Epidermal melanocyte (primary cell): Measurements from ENCODE around the gene MED23.

Experiments used
- DNase-seq: peaks from one replicate; pipeline ENCODE4 v3.0.0; 2011; ENCODE audit warnings: low spot score; ENCODE audit not compliant: insufficient read length

MED23 gene

GRCh38 chr6:131640100-131640499 lies 12.1 kb upstream of the MED23 start:
- no peak for DNase-seq

GRCh38 chr6:131638013-131638412 lies 10.0 kb upstream of the MED23 start:
- DNase-seq = no peak

GRCh38 chr6:131636880-131637792 lies 9.1 kb upstream of the MED23 start, which contains the start of gene ENPP3:
Gene ENPP3, plus strand, starts transcription at chr6:131637302. Its CDS starts 83 bp downstream, at chr6:131637385.
- DNase-seq = no peak

- no peak for DNase-seq
Observed at GRCh38 chr6:131635384-131636340, 7.6 kb upstream of the MED23 start.

GRCh38 chr6:131631625-131632289 lies 3.7 kb upstream of the MED23 start:
- DNase-seq = no peak

GRCh38 chr6:131629651-131630050 lies 1.6 kb upstream of the MED23 start:
- no peak for DNase-seq

- DNase-seq = no peak
Observed at GRCh38 chr6:131628726-131629125, 684 bp upstream of the MED23 start.

- DNase-seq = no peak
Observed at GRCh38 chr6:131615275-131615674, 12.8 kb downstream of the MED23 start.

GRCh38 chr6:131613296-131613925 lies 14.6 kb downstream of the MED23 start:
- DNase-seq = no peak

- no peak for DNase-seq
Observed at GRCh38 chr6:131602781-131603312, 25.2 kb downstream of the MED23 start.

GRCh38 chr6:131600716-131601115 lies 27.3 kb downstream of the MED23 start:
- no peak for DNase-seq

GRCh38 chr6:131597446-131597845 lies 30.6 kb downstream of the MED23 start:
- no peak for DNase-seq

- no peak for DNase-seq
Observed at GRCh38 chr6:131594074-131594473, 34.0 kb downstream of the MED23 start.

GRCh38 chr6:131592935-131593334 lies 35.1 kb downstream of the MED23 start:
- DNase-seq = no peak

- DNase-seq = no peak
Observed at GRCh38 chr6:131588643-131589042, 39.4 kb downstream of the MED23 start.

- DNase-seq = no peak
Observed at GRCh38 chr6:131587909-131588308, 40.1 kb downstream of the MED23 start.

GRCh38 chr6:131586543-131586942 lies 41.5 kb downstream of the MED23 start:
- DNase-seq = no peak

GRCh38 chr6:131581523-131581922 lies 46.5 kb downstream of the MED23 start:
- DNase-seq = no peak

- DNase-seq = no peak
Observed at GRCh38 chr6:131575834-131576478, 52.1 kb downstream of the MED23 start.

GRCh38 chr6:131574686-131575085 lies 53.4 kb downstream of the MED23 start:
- DNase-seq = no peak
